Progenitor cell of endocrine pancreas (in vitro differentiated cells): Measurements from ENCODE around the gene SYNPO. TPM values are rescaled to one million over a fixed set of nuclear protein-coding genes. Genes with fewer than 3 reads are reported as not detected.
A peak's percentile ranks its signal among the peaks of the same experiment; 100 is the strongest.

ENCODE experiments used
- DNase-seq: peaks from one replicate; pipeline ENCODE4 v3.0.0; 2021; ENCODE audit warnings: low spot score; ENCODE audit not compliant: unreplicated experiment
- H3K27ac Mint-ChIP-seq: 2 replicates; pipeline ENCODE4 v1.8.0; 2021; ENCODE audit warnings: mild to moderate bottlenecking, moderate library complexity, mixed read lengths
- H3K27me3 Mint-ChIP-seq: 2 replicates; pipeline ENCODE4 v1.8.0; 2021; ENCODE audit warnings: mixed read lengths
- H3K36me3 Mint-ChIP-seq: 2 replicates; pipeline ENCODE4 v1.8.0; 2022; ENCODE audit warnings: mixed read lengths; ENCODE audit not compliant: insufficient read depth
- H3K4me1 Mint-ChIP-seq: 2 replicates; pipeline ENCODE4 v1.8.0; 2021; ENCODE audit warnings: low read depth, mixed read lengths
- H3K4me3 Mint-ChIP-seq: 2 replicates; pipeline ENCODE4 v1.8.0; 2021; ENCODE audit warnings: low read depth, mild to moderate bottlenecking, moderate library complexity, mixed read lengths
- H3K9me3 Mint-ChIP-seq: 2 replicates; pipeline ENCODE4 v1.8.0; 2021; ENCODE audit warnings: low read depth, mixed read lengths
- CTCF ChIP-seq: fragments of 200-600 bp; sonication (generic); IDR thresholded peaks from one replicate; pipeline ENCODE4 v1.5.0; 2021; ENCODE audit warnings: antibody characterized with exemption, mild to moderate bottlenecking; ENCODE audit not compliant: unreplicated experiment
- total RNA-seq: library from RNA; stranded (reverse); gene quantifications from 2 replicates; pipeline ENCODE4 v1.2.1, GENCODE V29; 2021

SYNPO gene
- total RNA-seq, 1 donor from 2014 or later, result 1.5 TPM

GRCh38 chr5:150700594-150701377 is 60.3 kb downstream of the SYNPO start, which contains the start of gene RBM22:
TSS of gene RBM22 (minus strand) at chr5:150701062. CDS start at chr5:150700985, 77 bp downstream.
- DNase-seq, result peak; percentile 71
- no peaks in the 10 kb centered on the region for H3K9me3 Mint-ChIP-seq
- H3K27me3 Mint-ChIP-seq, result no peaks in the 10 kb centered on the region
- H3K4me1 Mint-ChIP-seq, result no peaks in the 10 kb centered on the region
- H3K36me3 Mint-ChIP-seq, result peaks cover 9% of the 10 kb centered on the region
- H3K27ac Mint-ChIP-seq, result no peak within 1 kb of the TSS
- TF ChIP-seq CTCF, result peak; percentile 62
- H3K4me3 Mint-ChIP-seq, result no peak within 1 kb of the TSS

- no peak for TF ChIP-seq CTCF
- no peak for DNase-seq
- peaks cover 6% of the 10 kb centered on the region for H3K36me3 Mint-ChIP-seq
- H3K4me1 Mint-ChIP-seq, result peaks cover 15% of the 10 kb centered on the region
- no peak overlapping the region for H3K4me3 Mint-ChIP-seq
- H3K9me3 Mint-ChIP-seq, result no peaks in the 10 kb centered on the region
- H3K27ac Mint-ChIP-seq, result no peak overlapping the region
- H3K27me3 Mint-ChIP-seq, result no peaks in the 10 kb centered on the region
Observed at GRCh38 chr5:150703762-150704161, 63.3 kb downstream of the SYNPO start.

GRCh38 chr5:150706776-150707390 is 66.4 kb downstream of the SYNPO start:
- Mint-ChIP-seq H3K4me1 (peaks cover 18% of the 10 kb centered on the region), H3K36me3 (peaks cover 6% of the 10 kb centered on the region), H3K9me3 (no peaks in the 10 kb centered on the region), H3K27me3 (no peaks in the 10 kb centered on the region), H3K4me3 (no peak overlapping the region), H3K27ac (peak overlapping the region; percentile 12)
- no peak for TF ChIP-seq CTCF
- DNase-seq, result no peak

Other genes with a start within 250 kb of the SYNPO start
- gene CD74, start 227.8 kb upstream of the SYNPO start, total RNA-seq, result 41.3 and 45.8 TPM in 2 replicates
- 1,941 and 2,072 TPM in 2 replicates for gene RPS14, start 190.9 kb upstream of the SYNPO start, total RNA-seq
- 154 and 169 TPM in 2 replicates for gene NDST1, start 132.5 kb upstream of the SYNPO start, total RNA-seq
- 2.9 and 3.1 TPM in 2 replicates for gene MYOZ3, start 20.6 kb downstream of the SYNPO start, total RNA-seq
- gene RBM22, start 60.4 kb downstream of the SYNPO start, total RNA-seq, result 58.1 and 59.1 TPM in 2 replicates
- 68.6 and 73.3 TPM in 2 replicates for gene DCTN4, start 118.4 kb downstream of the SYNPO start, total RNA-seq
- gene SMIM3, start 138.1 kb downstream of the SYNPO start, total RNA-seq, result 11.5 and 12.2 TPM in 2 replicates
- gene IRGM, start 205.9 kb downstream of the SYNPO start, total RNA-seq, result not detected in 2 replicates